HG03354 (cell line): ENCODE results near the gene HES7.
"Not testable (repeated sequence)": the region's sequence is repeated elsewhere in the genome, so short reads cannot be mapped to it uniquely, and the experiment has no call there.

Experiments used
- ATAC-seq: cut with Tn5 transposase; IDR thresholded peaks from one replicate; pipeline ENCODE4 v1.9.1; 2021; ENCODE audit warnings: mild to moderate bottlenecking; ENCODE audit not compliant: unreplicated experiment, poor library complexity, severe bottlenecking

HES7 gene

DNA sequence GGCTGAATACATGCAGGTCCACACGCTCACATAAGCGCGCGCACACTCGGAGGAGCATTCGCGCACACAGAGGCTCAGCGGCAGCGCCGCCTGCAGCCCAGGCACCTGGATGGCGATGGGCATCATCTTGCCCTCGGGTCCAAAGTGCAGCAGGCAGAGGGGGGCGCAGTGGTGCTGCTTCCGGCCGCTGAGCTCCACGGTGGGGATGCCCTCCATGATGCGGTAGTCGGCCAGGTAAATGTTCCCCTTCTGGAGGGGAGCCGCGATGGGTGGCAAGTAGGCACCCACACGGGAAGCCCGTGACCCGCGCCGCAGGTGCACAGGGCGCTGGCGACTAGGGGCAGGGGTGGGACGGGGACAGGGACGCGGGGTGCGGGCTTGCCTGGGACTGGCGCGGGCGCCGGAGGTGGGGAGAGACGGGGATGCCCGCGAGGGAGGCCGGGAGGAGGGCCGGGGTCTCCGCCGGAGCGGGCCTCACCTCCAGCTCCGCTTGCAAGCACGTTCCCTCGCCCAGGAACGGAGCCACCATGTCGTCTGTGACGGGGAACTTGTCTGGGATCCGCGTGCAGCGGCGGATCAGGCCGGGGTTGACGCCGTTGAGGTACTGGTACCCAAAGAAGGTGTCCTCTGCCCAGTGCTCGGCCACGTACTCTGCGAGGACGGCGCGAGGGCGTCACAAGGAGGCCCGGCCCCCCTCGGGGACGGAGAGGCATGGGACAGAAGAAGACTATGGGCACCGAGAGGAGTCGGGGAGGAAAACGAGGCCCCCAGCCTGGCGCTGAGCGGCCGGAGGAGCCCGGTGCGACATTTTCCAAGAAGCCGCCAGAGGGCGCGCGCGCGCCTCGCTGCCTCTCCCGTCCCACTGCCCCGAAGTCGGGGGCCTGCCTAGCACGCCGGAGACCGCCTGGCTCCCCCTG, 44.4 kb downstream of the HES7 start:
- ATAC-seq = peak; percentile 66

DNA sequence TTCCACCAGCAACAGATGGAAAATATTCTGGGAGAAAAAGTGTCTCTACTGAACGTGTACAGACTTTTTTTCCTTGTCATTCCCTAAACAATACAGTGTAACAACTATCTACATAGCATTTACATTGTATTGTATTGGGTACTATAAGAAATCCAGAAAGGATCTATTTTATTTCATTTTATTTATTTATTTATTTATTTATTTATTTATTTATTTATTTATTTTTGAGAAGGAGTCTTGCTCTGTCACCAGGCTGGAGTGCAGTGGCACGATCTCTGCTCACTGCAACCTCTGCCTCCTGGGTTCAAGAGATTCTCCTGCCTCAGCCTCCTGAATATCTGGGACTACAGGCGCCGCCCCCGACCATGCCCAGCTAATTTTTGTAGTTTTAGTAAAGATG, 46.0 kb downstream of the HES7 start:
- ATAC-seq = not testable (repeated sequence)

- no peak for ATAC-seq
Observed at GRCh38 chr17:8076502-8077266, 47.2 kb downstream of the HES7 start.

DNA sequence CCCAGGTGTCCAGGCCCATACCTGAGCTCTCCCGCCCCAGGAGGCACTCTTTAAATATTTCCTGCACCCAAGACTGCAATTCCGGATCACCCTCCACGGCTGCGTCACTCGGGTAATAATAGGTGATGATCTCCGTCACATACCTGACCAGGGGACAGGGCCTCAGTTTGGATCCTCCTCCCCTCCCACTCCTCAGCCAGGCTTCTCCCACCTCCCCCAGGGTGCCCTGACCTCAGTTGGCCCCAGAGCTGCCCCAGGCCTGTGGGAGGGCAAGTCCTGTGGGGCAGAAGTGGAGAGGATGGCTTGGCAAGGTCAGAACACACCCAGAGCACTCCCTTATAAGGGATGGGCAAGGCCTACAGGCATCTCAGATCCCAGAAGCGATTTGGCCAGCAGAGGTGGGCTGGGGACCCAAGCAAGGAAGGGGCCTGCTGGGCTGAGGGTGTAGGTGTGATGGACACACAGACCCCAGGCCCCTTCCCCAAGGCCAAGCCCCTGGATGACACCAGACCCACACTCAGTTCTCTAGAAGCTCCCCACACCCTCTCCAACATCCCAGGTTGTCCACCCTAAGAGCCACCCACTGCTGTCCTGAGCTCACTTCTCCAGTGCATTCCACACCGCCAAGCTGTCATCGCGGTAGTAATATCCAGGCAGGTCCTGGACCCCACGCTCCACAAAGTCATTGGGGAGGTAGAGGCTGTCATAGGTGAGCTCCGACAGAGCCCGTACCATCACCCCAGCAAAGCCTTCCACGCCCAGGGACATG, 48.1 kb downstream of the HES7 start:
- no peak for ATAC-seq

DNA sequence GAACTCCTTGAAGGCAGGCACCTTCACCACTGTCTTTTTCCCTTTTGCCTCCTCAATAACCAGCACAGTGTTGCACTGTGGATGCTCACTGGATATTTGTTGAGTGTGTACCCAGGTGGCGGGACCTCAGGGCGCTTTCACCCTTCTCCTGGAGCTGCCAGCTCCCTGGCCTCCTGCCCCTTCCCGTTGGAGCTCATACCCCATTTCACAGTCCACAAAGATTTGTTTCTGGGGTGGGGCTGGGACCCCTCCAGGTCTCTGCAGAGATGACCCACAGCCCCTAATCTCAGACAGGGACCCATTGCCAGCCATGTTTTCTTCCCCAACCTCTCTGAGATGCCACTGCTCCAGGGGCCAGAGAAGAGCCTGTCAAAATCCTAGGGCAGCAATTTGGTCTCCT, 48.8 kb downstream of the HES7 start:
- ATAC-seq = no peak

DNA sequence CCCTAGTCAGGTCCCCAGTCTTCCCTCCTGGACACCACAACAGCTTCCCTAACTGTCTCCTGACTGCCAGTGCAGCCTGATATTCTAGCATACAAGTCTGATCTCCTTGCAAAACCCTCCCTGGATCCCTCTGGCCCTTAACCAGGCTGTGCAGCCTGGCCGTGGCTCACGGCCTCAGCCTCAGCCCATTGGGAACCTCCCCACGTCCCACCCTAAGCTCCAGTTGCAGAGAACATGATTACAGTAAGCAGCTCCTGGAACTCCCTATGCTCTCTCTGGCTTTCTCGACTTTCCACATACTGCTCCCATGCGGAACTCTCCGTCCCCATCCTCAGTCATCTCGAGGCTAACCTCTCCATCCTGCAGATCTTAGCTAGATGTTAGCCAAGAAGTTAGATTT, 49.4 kb downstream of the HES7 start:
- ATAC-seq = no peak

DNA sequence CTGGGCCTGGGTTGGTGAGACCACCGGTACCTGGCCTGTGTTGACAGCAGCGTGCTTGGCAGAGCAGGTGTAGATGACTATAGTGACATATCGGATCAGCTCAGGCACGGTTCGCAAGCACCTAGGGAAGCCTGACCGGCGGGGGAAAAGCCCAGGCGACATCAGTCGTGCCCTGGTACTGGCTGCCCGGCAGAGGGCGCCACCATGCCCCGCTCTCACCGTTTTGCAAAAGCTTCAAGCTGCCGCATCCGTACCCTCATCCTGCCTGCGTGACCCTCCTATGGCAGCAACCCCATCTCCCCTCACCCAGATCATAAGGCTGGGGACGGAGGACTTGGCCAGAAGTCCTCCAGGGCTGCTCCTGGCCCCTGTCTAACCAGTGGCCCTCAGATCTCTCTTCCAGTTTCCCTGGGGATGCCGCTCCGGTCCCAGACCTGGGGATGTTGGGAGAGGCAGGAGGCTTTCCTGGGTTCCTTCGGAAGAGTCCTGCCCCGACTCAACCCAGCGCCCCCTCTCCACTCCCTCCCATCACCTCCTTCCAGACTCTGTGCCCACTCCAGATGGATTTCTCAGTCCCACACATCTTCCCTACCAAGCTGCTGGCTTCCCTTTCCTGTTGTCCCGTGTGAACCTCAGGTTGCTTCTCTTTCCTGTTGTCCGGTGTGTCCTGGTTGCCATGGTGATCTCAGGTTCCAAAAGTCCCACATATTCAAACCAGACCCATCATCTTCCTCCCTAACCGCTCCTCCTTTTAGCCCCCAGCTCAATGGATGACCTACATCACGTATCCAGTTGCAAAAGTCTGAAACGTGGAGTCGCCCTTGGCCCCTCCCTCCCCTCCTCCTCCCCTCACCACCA, 50.0 kb downstream of the HES7 start:
- peak; percentile 58 for ATAC-seq

DNA sequence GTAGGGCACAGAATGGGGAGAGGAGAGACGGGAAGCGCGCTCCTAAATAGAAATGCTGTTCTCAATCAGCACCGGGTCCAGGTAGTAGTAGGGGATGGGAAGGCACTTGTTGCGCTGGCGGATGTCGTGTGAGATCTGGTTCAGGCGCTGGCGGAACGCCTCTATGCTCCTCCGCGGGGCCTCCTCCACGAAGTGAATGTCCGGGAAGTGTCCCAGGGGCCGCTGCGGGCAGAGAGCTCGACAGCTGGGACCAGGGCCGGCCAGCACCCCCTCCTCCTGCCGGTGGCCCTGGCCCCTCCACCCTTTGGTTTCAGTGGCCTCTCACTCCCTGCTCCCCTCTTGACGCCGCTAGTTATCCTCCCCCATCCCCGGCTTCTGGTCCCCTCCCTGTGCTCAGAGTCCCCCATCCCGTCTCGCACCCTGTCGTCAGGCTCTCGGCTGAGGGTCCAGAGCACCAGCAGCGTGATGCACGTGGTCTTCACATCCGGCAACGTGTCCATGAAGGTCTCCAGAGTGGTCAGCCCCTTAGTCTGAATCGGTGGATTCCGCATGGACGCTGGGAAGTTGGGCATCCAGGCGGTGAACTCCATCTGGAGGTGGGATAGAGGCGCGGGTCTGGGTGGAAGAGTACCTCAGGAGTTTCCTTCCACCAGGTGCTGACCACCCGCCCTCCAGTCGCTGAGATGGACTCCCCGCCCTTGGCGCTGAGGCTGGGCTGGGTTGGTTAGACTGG, 51.0 kb downstream of the HES7 start:
- ATAC-seq = no peak

- ATAC-seq = no peak
Observed at GRCh38 chr17:8072341-8072728, 51.6 kb downstream of the HES7 start.

GRCh38 chr17:8071496-8071895, 52.4 kb downstream of the HES7 start:
- no peak for ATAC-seq
